NOMO-1 treated with DMSO at 0.1 percent for 48 hours (cell line): ENCODE results near the gene ABHD13.
"Not testable (repeated sequence)": the region's sequence is repeated elsewhere in the genome, so short reads cannot be mapped to it uniquely, and the experiment has no call there.

Experiments
- DNase-seq: peaks from one replicate; lab custom pipeline; 2025; ENCODE audit not compliant: unreplicated experiment; lab: John Stamatoyannopoulos, UW

The ABHD13 gene

DNA sequence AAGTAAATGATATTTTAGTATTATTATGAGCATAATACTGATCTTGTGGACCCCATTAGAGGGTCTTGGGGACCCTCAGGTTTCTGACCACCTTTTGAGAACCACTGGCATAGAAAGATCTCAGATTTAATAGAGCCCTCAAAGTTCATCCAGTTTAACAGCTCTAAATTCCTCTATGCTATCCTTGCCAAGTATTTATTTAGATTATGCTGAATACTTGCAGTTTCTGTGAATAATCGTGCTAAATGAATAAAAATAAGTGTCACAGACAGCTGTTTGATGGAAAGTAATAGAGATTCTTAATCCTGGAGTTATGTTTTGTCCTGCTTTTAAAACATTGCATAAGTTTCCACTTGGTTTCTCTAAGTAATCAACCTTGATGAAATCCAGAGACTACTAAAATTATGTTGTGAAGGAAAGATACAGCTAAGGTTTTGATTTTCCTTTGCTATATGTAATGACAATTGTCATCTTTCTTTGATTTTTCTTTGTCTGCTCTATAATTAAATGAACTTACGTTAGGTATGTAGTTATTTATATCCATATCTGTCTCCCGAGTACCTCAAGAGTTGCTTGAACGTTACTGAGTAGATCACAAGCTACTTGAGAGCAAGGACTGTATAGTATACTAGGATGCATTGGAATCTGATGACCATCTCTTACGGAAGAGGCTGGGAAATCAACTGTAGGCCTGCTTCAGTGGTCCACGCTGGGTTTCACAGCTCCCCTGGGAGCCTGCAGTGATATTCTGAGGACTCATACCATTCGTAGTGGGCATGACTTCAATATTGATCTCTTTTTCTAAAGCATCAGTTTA is 5.7 kb downstream of the ABHD13 start:
- DNase-seq: no peak

DNA sequence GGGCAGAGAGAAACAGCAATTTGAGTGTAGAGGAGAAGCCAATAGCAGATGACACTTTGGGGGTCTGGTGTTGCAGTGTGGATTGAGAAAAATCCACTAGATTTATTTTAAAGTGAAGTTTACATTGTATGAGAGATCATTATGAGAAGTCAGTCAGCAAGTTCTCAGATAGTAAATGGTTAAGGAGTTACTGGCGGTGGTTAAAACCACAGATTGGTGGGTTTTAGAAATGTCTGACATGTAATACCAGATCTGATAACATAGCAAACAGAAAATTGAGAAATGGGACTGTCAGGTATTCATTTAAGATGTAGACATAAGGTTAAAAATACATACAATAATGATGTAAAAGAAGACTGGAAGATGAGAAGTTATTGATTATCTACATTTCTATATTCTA is 7.2 kb downstream of the ABHD13 start:
- no peak for DNase-seq

DNA sequence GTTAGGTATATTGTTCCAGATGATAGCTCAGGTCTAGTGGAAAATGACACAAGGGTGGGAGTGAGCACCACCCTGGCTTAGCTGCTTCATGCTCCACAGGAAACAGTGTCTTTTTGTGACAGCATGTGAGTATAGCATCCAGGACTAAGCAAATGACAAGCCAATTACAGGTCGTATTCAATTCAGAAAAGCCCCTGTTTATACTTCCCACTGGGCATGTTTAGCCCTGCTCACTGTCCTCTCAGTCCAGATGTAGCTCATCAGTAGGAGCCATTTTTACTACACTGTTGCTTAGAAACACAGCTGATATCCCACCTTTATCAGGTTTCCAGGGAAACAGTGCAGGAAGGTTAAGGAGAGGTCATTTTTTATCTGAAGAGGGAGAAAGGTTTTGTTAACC is 8.0 kb downstream of the ABHD13 start:
- no peak for DNase-seq

DNA sequence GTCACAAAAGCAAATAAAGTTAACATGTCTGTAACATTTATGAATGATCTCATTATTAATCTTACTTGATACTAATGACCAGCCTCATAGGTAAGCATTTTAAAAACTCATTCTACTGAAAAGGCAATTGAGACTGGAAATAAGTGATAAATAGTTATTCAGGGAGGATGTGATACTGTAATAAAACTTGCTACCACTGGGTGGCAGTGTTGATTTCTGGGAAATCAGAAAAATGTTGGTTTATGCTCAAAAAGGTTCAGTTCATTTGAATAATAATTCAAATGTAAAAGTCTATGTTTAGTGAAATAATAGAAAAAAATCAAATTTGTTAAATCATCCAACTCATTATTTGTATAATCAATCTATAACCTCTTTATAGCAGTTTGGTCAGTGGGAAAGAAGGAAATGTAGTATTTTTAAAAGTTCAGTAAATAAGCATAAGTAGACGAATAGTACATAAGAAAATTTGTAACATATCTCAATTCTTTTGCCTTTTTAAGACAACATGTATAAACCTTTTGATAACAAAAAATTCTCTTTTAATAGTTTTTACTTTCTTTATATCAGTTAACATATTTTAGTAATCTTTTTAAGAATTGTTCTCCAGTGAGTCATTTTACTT is 9.6 kb downstream of the ABHD13 start:
- DNase-seq: peak; percentile 55

DNA sequence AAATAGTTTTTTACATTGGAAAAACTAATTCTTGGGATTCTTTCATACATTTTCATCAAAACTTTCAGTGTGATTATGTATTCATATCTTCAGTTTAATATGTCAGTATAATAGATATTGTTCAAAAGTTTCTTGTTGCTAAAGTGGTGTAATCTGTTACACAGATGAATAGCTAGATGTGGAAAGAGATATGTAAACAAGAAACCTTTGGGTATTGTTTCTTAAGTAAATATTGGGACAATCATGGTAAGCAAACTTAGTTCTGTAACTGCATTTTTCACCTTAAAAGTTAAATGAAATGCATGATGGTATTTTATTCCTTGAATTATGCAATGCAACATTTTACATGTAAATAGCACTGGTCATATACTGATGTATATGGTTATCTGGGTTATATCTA is 12.2 kb downstream of the ABHD13 start:
- DNase-seq: no peak

DNA sequence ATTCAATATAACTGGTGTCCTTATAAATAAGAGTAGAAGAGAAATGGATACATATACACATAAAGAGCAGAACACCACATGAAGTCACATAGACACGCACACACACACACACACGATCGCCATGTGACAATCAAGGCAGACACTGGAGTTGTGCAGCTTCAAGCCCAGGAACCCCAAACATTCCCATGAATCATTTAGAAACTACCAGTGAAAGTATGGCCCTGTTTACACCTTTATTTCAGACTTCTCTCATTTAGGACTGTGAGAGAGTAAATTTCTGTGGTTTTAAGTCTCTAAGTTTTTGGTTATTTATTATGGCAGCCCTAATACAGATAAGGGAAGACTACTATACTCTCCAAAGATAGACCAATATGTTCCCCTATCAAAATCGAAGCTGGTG is 31.0 kb downstream of the ABHD13 start:
- no peak for DNase-seq

DNA sequence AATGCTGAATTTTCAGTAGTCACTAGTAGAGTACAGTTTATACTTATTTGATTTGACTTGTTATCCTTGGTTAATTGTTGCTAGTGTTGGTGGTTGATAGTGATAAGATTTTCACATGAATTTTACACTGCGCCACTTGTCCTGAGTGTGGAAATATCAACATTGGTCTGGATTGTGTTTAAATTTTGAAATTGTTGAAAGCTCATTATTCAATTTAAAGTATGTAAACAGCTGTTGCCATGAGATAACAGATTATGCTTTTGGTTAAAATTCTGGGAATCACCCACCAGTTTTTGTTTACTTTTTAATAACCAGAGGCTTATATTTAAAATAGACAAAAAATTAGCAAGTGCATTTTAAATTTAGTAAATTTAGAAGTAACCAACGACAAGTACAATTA is 39.1 kb downstream of the ABHD13 start:
- no peak for DNase-seq

DNA sequence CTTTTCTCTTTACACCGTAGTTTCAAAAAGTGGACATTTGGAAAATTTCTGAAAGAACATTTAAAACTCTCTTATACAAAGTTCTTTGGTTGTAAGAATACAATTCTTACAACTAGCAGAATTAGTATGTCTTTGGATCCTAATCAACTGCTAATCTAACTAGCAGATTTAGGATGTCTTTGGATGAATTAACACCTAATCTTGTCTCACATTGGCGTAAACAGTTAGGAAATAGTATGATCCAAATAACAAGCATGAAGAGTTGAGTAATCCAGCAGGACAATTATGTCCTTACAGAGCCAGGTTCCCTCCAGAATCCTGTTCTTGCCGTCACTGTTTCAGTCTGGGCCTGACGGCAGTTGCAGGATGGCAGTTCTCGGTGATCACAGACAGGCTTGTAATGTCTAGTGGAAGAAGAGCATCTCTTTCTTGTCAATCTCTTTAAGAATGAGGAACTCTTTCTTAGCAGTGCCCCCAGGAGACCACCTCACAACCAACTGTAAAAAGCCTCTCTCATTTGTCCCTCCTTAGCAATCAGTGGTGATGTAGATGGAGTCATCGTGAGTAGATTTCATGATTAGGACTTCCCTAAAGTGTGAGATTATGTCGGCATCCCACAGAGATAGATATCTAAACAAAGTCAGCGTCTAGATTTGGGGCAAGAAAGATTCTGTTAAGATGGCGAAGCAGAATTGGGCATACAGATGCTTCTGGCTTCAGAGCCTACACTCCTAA is 45.6 kb downstream of the ABHD13 start:
- DNase-seq: no peak

DNA sequence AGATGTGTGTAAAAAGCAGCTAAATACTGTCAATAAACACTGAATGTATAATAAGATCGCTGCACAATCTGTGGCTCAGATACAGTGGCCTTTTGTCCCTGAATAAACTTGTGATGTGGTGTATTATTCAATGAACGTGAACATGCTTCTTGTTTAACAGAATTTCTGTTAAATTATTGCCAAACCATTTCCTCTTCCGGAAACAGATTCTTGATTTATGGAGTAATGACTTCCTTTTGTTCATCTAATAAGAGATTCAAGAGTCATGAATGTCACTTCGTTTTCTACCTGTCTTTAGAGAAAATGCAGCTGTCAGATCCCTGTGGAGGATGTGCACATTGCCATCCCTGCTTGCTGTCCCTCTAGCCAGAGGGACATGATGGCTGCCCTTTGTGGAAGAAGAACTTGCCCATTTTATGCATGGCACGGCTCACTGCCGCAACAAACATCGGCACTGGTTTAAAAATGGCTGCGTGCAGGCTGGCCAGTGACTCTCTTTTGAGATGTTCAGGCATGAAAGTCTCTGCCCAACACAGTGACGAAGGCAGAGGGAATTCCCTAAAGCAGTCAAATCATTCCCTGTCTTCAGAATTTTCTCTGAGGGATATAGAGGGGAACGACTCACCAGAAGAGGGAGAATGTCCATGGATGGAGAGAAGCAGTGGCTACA is 48.3 kb downstream of the ABHD13 start:
- DNase-seq: peak; percentile 92

DNA sequence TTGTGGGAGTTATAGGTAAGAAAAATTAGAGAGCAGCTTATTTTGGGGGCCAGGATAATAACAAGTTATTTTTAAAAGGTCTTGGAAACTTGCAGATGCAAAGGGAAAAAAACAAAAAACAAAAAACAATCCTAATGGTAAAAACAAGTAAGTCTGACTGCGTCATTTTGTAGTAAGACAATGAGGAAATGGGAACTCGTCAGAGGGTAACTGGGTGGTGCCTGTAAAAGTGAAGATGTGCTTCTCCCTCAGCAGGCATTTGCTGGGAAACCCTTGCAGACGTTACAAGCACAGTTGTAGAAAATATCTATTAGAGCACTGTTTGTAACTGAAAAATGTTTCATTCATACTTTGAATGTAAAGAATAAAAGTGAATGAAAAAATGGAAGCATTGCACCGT is 49.2 kb downstream of the ABHD13 start:
- peak; percentile 68 for DNase-seq

DNA sequence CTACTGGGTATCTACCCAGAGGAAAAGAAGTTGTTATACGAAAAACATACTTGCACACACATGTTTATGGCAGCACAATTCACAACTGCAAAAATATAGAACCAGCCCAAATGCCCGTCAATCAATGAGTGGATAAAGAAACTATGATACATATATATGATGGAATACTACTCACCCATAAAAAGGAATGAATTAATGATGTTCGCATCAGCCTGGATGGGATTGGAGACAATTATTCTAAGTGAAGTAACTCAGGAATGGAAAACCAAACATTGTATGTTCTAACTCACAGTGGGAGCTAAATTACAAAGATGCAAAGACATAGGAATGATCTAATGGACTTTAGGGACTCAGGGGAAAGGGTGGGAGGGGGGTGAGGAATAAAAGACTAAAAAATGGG is 49.7 kb downstream of the ABHD13 start:
- not testable (repeated sequence) for DNase-seq

DNA sequence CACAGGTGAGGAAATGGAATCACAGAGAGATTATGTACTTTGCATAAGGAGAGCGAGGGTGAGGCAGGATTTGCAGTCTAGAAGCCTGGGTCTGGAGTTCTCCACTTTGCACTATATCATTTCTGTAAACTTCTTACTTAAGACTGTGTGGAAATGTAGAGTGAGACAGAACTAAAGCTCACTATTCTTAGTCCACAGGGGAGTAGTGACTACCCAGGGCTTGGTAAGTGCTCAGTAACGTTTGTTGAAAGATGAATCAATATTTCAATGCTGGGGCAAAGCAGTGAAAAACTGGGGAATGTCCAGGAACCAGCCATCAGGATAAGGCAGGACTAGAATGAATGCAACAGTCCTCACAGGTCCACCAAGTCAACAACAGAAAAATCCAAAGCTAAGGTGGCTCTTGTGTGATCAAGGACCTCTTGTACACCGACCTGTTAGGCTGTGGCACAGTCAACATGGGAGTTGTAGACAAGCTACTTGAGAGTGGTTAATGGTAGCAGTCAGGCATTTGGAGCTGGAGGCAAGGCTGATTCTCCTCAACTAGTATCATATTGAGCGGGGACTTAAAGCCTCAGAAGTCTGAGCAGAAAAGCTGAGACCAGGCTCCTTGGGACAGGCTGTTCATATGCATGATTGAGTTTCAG is 50.4 kb downstream of the ABHD13 start:
- DNase-seq: no peak

DNA sequence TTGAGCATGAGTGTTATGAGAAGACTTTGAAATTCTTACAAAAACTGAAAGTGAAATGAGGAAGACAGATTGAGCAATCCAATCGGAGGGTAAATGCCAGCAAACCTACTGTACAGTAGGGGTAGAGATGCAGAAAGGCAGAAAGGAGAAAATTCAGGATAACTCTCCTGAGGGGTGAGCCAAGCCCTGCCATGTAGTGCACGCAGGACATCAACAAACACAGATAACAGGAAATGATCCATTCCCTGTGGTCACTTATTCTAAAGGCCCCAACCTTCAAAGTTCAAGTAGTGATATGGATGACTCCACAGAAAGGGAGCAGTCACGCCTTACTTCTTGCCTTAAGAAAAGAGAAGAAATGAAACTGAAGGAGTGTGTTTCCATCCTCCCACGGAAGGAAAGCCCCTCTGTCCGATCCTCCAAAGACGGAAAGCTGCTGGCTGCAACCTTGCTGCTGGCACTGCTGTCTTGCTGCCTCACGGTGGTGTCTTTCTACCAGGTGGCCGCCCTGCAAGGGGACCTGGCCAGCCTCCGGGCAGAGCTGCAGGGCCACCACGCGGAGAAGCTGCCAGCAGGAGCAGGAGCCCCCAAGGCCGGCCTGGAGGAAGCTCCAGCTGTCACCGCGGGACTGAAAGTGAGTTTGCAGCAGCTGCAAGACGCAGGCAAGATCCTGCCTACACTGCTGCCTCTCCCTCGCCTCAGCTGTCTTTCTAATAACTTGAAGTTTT is 51.6 kb downstream of the ABHD13 start, which contains the start of gene TNFSF13B:
TSS of gene TNFSF13B (plus strand) at position 118 of the 728 bp plus-strand sequence. CDS start at position 296, 178 bp downstream.
- DNase-seq: peak; percentile 94

DNA sequence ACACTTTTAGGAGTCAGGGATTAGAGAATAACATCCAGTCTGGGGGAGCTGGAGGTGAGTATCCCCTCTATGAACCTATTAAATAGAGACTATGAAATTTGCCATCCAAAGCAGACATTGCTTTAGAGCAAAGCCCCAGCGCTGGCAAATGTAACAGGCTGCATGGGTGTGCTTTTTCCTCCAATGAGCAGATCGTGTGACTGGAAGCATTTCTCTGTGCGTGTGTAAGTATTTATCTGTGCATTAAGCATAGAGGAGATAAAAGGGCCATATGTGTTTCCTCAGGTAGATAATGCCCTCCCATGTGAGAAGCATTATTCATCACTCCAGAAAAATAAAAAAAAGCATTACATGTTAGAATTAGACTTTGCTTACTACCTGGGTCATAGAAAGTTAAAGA is 52.2 kb downstream of the ABHD13 start:
- peak; percentile 10 for DNase-seq

DNA sequence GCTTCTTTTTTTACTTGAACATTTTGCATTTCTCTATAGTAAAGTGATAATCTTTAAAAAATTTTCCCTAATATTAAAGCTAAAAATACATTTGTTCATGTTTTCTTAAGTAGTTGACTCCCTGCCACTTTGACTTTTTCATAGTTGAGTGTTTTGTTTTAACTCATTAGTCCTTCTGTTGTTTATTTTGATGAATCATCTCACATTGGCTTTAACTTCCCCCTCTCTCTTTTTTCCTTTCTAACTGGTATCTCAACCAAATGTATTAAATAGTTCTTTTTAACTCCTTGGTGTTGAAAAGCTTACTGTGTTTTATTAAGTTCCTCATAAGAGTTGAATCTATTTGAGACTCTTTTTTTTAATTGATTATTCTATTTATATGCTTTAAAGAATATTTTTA is 54.1 kb downstream of the ABHD13 start:
- peak; percentile 27 for DNase-seq

DNA sequence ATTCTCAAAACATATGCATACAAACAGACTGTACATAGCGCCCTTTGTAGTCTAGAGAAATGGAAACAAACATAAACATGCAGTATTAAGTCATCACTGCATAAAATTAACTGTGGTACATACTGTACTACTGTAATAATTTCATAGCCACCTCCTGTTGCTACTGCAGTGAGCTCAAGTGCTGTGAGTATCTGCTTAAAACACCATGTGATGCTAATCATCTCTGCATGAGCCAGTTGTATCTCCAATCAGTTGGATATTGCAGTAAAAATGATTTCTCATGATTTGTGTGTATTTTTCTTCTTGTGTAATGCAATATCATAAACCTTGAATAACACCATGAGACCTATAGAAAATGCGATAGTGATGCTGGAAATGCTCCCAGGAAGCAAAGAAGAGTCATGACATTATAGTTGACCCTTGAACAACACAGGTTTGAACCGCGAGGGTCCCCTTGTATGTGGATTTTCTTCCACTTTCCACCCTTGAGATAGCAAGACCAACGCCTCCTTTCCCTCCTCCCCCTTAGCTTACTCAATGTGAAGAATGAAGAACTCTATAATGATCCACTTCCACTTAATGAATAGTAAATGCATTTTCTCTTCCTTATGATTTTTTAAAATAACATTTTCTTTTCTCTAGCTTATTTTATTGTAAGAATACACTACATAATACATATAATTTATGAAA is 55.4 kb downstream of the ABHD13 start:
- DNase-seq: peak; percentile 26

DNA sequence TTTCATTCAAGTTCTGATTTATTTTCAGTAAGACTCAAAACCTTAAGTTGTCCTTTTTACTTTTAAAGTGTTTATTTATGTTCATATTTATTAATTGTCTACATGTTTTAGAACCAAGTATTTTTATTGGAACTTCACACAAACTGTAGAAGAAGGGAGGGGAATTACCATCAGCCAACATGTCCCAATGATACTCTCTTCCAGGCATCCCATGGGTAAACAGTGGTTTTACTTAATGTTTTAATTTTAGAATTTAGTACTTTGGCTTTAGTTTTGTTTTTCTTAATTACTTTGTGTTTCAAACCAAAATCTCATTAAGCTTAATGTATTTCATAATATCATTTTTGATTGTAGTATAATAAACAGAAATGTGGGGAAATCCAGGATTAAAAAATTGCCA is 56.5 kb downstream of the ABHD13 start:
- DNase-seq: no peak

DNA sequence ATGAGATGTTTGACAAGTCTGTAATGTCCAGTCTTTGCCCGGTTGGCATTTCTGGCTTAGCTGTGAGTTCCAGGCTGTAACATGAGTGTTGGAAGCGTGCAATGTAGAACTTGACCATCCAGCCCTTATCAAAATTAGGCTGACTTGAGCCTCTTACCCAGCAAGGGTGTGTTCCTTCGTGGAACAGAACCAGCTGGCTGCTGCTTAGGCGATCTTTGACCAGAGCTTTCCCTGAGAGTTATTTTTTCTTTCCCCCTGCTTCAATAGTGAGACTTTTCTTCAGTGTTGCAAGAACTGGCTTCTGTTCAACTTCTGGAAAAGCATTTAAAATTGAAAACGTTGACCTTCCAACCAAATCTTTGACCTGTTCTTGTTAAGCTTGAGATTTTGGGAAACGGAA is 57.9 kb downstream of the ABHD13 start:
- DNase-seq: no peak

DNA sequence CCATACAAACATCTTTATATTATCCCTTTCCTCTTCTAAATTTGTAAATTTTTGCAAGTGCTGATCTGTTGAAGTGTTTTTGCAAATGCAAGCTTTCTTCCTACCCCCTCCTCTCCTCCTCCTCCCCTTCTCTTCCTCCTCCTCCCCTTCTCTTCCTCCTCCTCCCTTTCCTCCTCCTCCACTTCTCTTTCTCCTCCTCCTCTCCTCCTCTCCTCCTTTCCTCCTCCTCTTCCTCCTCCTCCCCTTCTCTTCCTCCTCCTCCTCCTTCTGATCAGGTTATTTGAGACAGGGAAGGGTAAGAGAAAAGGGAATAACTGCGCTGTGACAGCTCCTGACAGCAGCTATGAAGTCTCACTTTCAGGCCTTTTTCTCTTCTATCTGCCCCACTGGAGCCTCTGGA is 60.3 kb downstream of the ABHD13 start:
- DNase-seq: no peak

DNA sequence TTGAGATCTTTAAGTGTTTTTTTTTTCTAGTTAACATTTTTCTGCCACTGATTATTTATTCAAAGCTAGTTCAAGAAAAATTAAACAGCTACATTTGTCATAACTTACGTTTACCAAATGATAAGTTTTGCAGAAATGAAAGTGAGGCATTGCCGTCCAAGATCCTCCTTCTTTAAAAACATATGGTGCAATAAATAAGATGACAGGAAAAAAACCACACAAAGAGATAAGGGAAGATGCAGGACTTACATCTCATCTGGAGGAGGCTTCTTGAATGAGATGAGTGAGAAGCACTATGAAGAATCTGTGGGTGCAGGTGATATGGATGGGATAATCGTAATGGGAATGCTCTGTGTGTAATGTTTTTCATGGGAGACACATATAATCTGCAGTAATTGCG is 63.7 kb downstream of the ABHD13 start:
- DNase-seq: peak; percentile 83
